Loucy (cell line): ENCODE data around the gene KLHL21.
"Not testable (repeated sequence)": the region's sequence is repeated elsewhere in the genome, so short reads cannot be mapped to it uniquely, and the experiment has no call there.

ENCODE experiments used
- H2AFZ ChIP-seq: fragments of 200-600 bp; sonication (generic); 2 replicates; pipeline ENCODE4 v1.6.0; 2016; ENCODE audit warnings: antibody characterized with exemption, mild to moderate bottlenecking, low read length, moderate library complexity
- H3F3A ChIP-seq: fragments of 200-600 bp; 2 replicates; pipeline ENCODE4 v1.6.0; 2016; ENCODE audit warnings: antibody characterized with exemption, low read depth, mild to moderate bottlenecking
- H3K27me3 ChIP-seq: fragments of 200-600 bp; sonication (generic); 2 replicates; pipeline ENCODE4 v1.6.1; 2014; ENCODE audit warnings: low read length, mild to moderate bottlenecking; ENCODE audit not compliant: insufficient read depth, poor library complexity, severe bottlenecking
- H3K36me3 ChIP-seq: fragments of 200-600 bp; sonication (generic); 2 replicates; pipeline ENCODE4 v1.6.1; 2016; ENCODE audit warnings: low read length; ENCODE audit not compliant: insufficient read depth
- H3K4me1 ChIP-seq: fragments of 200-600 bp; sonication (generic); 2 replicates; pipeline ENCODE4 v1.5.1; 2014; ENCODE audit warnings: low read length, mild to moderate bottlenecking; ENCODE audit not compliant: insufficient read depth, poor library complexity, severe bottlenecking
- H3K4me2 ChIP-seq: fragments of 200-600 bp; sonication (generic); 2 replicates; pipeline ENCODE4 v1.6.0; 2014; ENCODE audit warnings: antibody characterized with exemption, low read length, low read depth, mild to moderate bottlenecking; ENCODE audit not compliant: poor library complexity, severe bottlenecking
- H3K4me3 ChIP-seq: fragments of 200-600 bp; sonication (generic); 2 replicates; pipeline ENCODE4 v1.5.1; 2014; ENCODE audit warnings: low read length, mild to moderate bottlenecking, mixed read lengths; ENCODE audit not compliant: poor library complexity, severe bottlenecking
- H3K79me2 ChIP-seq: fragments of 200-600 bp; sonication (generic); 2 replicates; pipeline ENCODE4 v1.6.1; 2014; ENCODE audit warnings: low read length; ENCODE audit not compliant: insufficient read depth
- H3K9ac ChIP-seq: fragments of 200-600 bp; sonication (generic); 2 replicates; pipeline ENCODE4 v1.6.0; 2014; ENCODE audit warnings: mild to moderate bottlenecking, low read depth, low read length, moderate library complexity; ENCODE audit not compliant: poor library complexity, severe bottlenecking
- H3K9me2 ChIP-seq: fragments of 200-600 bp; sonication (generic); replicated peaks from 2 replicates; pipeline ENCODE4 v1.6.1; 2016; ENCODE audit warnings: low read depth, low read length, mixed read lengths
- H3K9me3 ChIP-seq: fragments of 200-600 bp; sonication (generic); 2 replicates; pipeline ENCODE4 v1.6.1; 2014; ENCODE audit warnings: mild to moderate bottlenecking, antibody characterized with exemption, low read length, low read depth; ENCODE audit not compliant: insufficient read depth
- H4K20me1 ChIP-seq: fragments of 200-600 bp; sonication (generic); 2 replicates; pipeline ENCODE4 v1.6.0; 2014; ENCODE audit warnings: antibody characterized with exemption, low read length, mild to moderate bottlenecking; ENCODE audit not compliant: insufficient read depth, poor library complexity, severe bottlenecking
- EZH2phosphoT487 ChIP-seq: fragments of 200-600 bp; IDR thresholded peaks from 2 replicates; pipeline ENCODE4 v1.6.1; 2018; ENCODE audit warnings: antibody characterized with exemption, mild to moderate bottlenecking, moderate library complexity, borderline replicate concordance
- TF ChIP-seq, protein P1 (sequence below): fragments of 200-600 bp; sonication (generic); conservative IDR thresholded peaks from 2 replicates; pipeline ENCODE4 v1.5.1; 2014; ENCODE audit warnings: mild to moderate bottlenecking, antibody characterized with exemption, low read length

The KLHL21 gene

GRCh38 chr1:6646499-6647148 lies 44.0 kb upstream of the KLHL21 start:
- Histone ChIP-seq H3K27me3 (no peaks in the 10 kb centered on the region), H3K9me3 (no peaks in the 10 kb centered on the region), H3K9ac (no peak overlapping the region), H3K9me2 (no peaks in the 10 kb centered on the region), H3K4me3 (no peak overlapping the region), H3K4me1 (no peaks in the 10 kb centered on the region), H3K79me2 (no peaks in the 10 kb centered on the region), H3K36me3 (peaks cover 23% of the 10 kb centered on the region; the same call in 1 of the 2 replicates), H3F3A (no peaks in the 10 kb centered on the region), H2AFZ (no peak overlapping the region), H4K20me1 (no peaks in the 10 kb centered on the region), H3K4me2 (no peak overlapping the region)
- TF ChIP-seq, protein P1, sequence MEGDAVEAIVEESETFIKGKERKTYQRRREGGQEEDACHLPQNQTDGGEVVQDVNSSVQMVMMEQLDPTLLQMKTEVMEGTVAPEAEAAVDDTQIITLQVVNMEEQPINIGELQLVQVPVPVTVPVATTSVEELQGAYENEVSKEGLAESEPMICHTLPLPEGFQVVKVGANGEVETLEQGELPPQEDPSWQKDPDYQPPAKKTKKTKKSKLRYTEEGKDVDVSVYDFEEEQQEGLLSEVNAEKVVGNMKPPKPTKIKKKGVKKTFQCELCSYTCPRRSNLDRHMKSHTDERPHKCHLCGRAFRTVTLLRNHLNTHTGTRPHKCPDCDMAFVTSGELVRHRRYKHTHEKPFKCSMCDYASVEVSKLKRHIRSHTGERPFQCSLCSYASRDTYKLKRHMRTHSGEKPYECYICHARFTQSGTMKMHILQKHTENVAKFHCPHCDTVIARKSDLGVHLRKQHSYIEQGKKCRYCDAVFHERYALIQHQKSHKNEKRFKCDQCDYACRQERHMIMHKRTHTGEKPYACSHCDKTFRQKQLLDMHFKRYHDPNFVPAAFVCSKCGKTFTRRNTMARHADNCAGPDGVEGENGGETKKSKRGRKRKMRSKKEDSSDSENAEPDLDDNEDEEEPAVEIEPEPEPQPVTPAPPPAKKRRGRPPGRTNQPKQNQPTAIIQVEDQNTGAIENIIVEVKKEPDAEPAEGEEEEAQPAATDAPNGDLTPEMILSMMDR: peak; percentile 72
- no peak for TF ChIP-seq EZH2phosphoT487

GRCh38 chr1:6645018-6645417 lies 42.3 kb upstream of the KLHL21 start:
- Histone ChIP-seq H3K9ac (no peak overlapping the region), H3K4me3 (no peak overlapping the region), H3K36me3 (peaks cover 18% of the 10 kb centered on the region; the same call in 1 of the 2 replicates), H3K27me3 (no peaks in the 10 kb centered on the region), H3K9me3 (no peaks in the 10 kb centered on the region), H2AFZ (no peak overlapping the region), H3K4me1 (no peaks in the 10 kb centered on the region), H3K79me2 (no peaks in the 10 kb centered on the region), H3K9me2 (no peaks in the 10 kb centered on the region), H3K4me2 (no peak overlapping the region), H4K20me1 (no peaks in the 10 kb centered on the region), H3F3A (no peaks in the 10 kb centered on the region)
- no peak for TF ChIP-seq EZH2phosphoT487
- TF ChIP-seq, protein P1: no peak

DNA sequence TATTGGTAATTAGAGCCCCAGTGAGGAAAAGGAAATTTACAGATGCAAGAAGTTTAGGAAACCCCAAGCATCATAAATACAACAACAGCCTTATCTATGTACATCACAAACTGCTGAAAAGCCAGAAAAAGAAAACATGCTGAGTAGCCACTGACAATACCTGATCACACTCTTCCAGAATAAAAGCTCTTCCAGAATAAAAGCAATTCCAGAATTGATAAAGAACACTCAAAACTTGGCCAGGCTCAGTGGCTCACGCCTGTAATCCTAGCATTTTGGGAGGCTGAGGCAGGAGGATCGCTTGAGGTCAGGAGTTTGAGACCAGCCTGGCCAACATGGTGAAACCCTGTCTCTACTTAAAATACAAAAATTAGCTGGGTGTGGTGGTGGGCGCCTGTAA lies 38.2 kb upstream of the KLHL21 start:
- H3K27me3 ChIP-seq, H2AFZ ChIP-seq, H3K9ac ChIP-seq, H3K4me1 ChIP-seq, H3F3A ChIP-seq, H3K79me2 ChIP-seq, H3K4me2 ChIP-seq, H3K9me2 ChIP-seq, H4K20me1 ChIP-seq, H3K9me3 ChIP-seq, H3K4me3 ChIP-seq: not testable (repeated sequence)
- peaks cover 54% of the 10 kb centered on the region; the same call in 1 of the 2 replicates for H3K36me3 ChIP-seq

DNA sequence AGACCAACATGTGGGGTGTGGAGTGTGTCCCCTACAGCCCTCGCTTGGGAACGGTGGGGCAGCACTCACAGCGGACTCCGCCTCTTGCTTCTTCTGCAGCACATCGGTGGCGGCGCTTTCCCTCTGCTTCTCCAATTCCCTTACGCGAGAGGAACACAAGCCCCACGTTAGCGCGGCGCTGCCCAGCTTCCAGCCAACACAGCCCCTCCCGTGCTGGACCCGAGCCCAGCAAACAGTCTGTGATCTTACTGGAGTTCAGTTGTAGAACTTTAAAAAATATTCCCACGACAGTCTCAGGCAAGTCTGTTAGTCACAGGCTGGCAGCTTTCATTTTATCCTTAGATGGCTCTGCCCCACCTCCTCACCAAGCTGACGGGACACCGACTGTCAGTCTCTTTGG lies 35.6 kb upstream of the KLHL21 start:
- Histone ChIP-seq H3K9ac (no peak overlapping the region), H3K36me3 (peaks cover 64% of the 10 kb centered on the region; the same call in 1 of the 2 replicates), H3K79me2 (no peaks in the 10 kb centered on the region), H2AFZ (no peak overlapping the region), H3K27me3 (no peaks in the 10 kb centered on the region), H3K9me2 (no peaks in the 10 kb centered on the region), H4K20me1 (no peaks in the 10 kb centered on the region), H3K4me2 (no peak overlapping the region), H3K4me1 (no peaks in the 10 kb centered on the region), H3K4me3 (no peak overlapping the region), H3F3A (no peaks in the 10 kb centered on the region), H3K9me3 (no peaks in the 10 kb centered on the region)
- TF ChIP-seq, protein P1: no peak
- TF ChIP-seq EZH2phosphoT487: no peak
